GM12875 (cell line): Measurements from ENCODE around the gene FOXP1.

Experiments used
- H3K4me3 ChIP-seq: one replicate; pipeline ENCODE4 v1.5.1; 2011; ENCODE audit warnings: low read depth, low read length, control low read depth
- CTCF ChIP-seq: IDR thresholded peaks from 2 replicates; pipeline ENCODE4 v1.5.1; 2011; ENCODE audit warnings: low read depth, mild to moderate bottlenecking, control low read depth, inconsistent platforms, low read length, moderate library complexity, borderline replicate concordance; ENCODE audit not compliant: insufficient read depth

Gene FOXP1

GRCh38 chr3:71497367-71497897, 86.1 kb downstream of the FOXP1 start:
- TF ChIP-seq CTCF: no peak
- H3K4me3 ChIP-seq: no peak overlapping the region

- no peak for TF ChIP-seq CTCF
- no peak overlapping the region for H3K4me3 ChIP-seq
These were observed 87.6 kb downstream of the FOXP1 start for GRCh38 chr3:71495708-71496472.

- no peak for TF ChIP-seq CTCF
- no peak overlapping the region for H3K4me3 ChIP-seq
These were observed 89.3 kb downstream of the FOXP1 start for GRCh38 chr3:71494212-71494611.

- TF ChIP-seq CTCF: no peak
- no peak overlapping the region for H3K4me3 ChIP-seq
These were observed 90.4 kb downstream of the FOXP1 start for GRCh38 chr3:71492974-71493771.

GRCh38 chr3:71492566-71492965, 91.0 kb downstream of the FOXP1 start:
- TF ChIP-seq CTCF: no peak
- no peak overlapping the region for H3K4me3 ChIP-seq

GRCh38 chr3:71491154-71491752, 92.3 kb downstream of the FOXP1 start:
- H3K4me3 ChIP-seq: no peak overlapping the region
- TF ChIP-seq CTCF: no peak
